ENCODE results near the gene RTN4R.

The RTN4R gene

DNA sequence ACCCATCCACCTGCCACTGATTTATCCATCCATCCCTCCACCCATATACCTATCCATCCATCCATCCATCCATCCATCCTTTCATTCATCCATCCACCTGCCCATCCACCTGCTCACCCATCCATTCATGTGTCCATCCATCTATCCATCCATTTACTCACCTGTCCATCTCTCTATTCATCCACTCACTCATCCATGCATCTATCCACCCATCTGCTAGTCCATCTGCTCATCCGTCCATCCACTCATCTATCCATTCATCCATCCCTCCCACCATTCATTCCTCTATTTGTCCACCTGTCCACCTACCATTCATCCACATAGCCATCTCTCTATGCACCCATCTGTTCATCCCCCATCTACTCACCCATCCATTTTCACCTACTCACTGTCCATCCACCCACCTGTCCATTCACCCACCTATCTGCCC is 68.7 kb downstream of the RTN4R start:
- H3K4me1 ChIP-seq (ENCODE audit: control insufficient read depth, insufficient read depth, low read length, unreplicated experiment) = peaks cover 8% of the 10 kb centered on the region
- H3K4me3 ChIP-seq (ENCODE audit: low read depth, low read length) = no peak overlapping the region
- no peaks in the 10 kb centered on the region for H3K36me3 ChIP-seq (ENCODE audit: insufficient read depth, low read length)
- no peak overlapping the region for H2AFZ ChIP-seq (ENCODE audit: low read length, unreplicated experiment)
- no peaks in the 10 kb centered on the region for H3K79me2 ChIP-seq (ENCODE audit: control insufficient read depth, insufficient read depth, low read length, unreplicated experiment)
- H3K27me3 ChIP-seq (ENCODE audit: insufficient read depth, low read length) = peaks cover 15% of the 10 kb centered on the region; the same call in 1 of the 2 replicates
- no peak overlapping the region for H3K27ac ChIP-seq (ENCODE audit: low read depth, low read length)

DNA sequence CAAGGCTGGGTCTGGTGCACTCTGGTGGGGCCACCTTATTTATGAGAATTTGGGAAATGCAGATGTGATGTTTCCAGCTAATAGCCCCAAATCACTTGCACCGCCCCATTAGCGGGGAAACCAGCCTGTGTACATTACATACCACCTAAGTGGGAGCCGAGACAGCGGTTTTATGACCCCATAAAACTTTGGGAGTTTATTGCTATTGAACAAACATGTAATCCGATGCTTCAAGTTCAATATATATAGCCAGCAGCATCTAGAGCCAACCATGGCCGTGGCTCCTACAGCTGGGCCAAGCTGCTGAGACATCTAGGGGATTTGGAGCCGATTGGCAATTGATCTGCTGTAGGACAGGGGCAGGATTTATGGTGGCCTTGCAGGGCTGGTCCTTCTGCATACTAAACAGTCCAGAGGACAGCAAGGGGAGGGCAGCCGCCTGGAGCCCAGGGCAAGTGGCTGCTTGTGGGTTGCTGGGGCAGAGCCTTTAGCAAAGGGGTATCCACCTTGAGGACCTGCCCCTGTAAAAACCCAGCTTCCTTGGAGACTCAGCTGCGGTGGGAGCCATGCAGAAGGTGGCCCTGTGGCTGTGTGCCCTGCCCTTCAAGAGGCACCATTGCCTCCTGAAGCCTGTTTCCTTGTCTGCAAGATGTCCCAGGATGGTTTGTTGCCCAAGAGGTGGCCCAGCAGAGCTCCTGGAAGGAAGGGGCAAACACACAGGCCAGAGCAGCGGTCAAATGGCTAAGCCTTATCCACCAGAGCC is 69.4 kb downstream of the RTN4R start:
- Histone ChIP-seq H3K4me3 (ENCODE audit: low read depth, low read length) (no peak overlapping the region), H3K27me3 (ENCODE audit: insufficient read depth, low read length) (peaks cover 15% of the 10 kb centered on the region; the same call in 1 of the 2 replicates), H3K27ac (ENCODE audit: low read depth, low read length) (no peak overlapping the region), H3K79me2 (ENCODE audit: control insufficient read depth, insufficient read depth, low read length, unreplicated experiment) (no peaks in the 10 kb centered on the region), H3K36me3 (ENCODE audit: insufficient read depth, low read length) (no peaks in the 10 kb centered on the region), H2AFZ (ENCODE audit: low read length, unreplicated experiment) (no peak overlapping the region), H3K4me1 (ENCODE audit: control insufficient read depth, insufficient read depth, low read length, unreplicated experiment) (peaks cover 3% of the 10 kb centered on the region)

DNA sequence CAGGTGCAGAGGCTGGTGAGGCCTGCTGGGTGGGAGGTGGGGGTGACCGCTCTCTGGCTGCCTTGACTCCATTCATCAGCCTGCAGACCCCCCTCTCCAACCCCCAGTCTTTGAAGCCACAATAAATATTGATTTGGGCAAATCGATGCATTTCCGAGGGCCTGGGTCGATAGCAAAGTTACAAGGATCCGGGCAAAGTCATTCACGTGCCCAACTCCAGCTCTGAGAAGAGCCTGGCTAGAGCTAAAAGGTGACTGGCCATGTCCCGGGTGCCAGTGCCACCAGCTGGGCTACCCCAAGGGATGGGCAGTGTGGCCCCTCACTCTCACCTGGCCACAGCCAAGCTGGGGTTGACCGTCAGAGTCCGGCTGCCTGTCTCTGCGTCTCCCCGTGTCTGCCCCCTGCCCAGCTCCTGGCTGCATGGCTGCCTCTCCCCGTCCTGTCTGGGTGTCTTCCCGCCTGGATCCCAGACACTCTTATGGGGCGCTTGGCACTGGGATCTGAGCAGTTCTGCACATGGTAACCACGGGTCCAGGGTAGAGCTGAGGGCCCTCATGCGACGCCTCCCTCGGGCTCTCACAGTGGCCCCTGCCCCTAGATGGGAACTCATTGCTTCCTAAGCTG is 70.6 kb downstream of the RTN4R start:
- peaks cover 15% of the 10 kb centered on the region; the same call in 1 of the 2 replicates for H3K27me3 ChIP-seq (ENCODE audit: insufficient read depth, low read length)
- no peaks in the 10 kb centered on the region for H3K4me1 ChIP-seq (ENCODE audit: control insufficient read depth, insufficient read depth, low read length, unreplicated experiment)
- H3K4me3 ChIP-seq (ENCODE audit: low read depth, low read length) = no peak overlapping the region
- H3K79me2 ChIP-seq (ENCODE audit: control insufficient read depth, insufficient read depth, low read length, unreplicated experiment) = no peaks in the 10 kb centered on the region
- no peaks in the 10 kb centered on the region for H3K36me3 ChIP-seq (ENCODE audit: insufficient read depth, low read length)
- H2AFZ ChIP-seq (ENCODE audit: low read length, unreplicated experiment) = no peak overlapping the region
- no peak overlapping the region for H3K27ac ChIP-seq (ENCODE audit: low read depth, low read length)

DNA sequence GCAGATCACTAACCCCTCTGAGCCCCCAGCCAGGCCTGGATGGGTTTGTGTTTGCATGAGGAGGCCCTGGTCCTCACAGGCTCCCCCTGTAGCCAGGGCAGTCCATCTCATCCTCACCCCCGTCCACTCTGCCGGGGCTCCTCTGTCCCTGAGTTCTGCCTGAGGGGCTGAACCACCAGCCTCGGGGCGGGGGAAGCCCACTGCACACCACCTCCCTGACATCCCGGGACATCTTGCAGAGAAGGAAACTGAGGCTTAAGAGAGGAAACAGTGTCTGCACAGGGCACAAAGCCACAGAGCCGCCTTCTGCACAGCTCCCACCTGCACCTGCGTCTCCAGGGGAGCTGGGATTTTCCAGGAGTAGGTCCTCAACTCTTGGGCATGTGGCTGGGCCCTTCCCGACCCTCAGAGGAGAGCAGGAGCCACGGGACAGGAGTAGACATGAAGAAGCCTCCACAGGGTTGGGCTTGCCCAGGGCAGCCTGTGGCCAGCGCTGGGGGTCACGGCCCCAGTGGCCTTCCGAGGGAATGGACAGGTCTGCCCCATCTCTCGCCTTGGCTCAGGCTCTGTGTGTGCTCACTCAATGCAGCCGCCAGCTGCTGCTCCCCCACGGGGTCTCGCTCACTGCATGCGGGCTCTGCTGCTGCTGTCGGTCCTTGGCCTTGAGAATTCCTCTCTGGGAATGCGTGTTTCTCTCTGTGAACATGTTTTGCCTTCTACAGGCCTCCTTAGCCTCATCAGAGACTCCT is 71.8 kb downstream of the RTN4R start:
- Histone ChIP-seq H2AFZ (ENCODE audit: low read length, unreplicated experiment) (no peak overlapping the region), H3K27ac (ENCODE audit: low read depth, low read length) (no peak overlapping the region), H3K27me3 (ENCODE audit: insufficient read depth, low read length) (peaks cover 15% of the 10 kb centered on the region; the same call in 1 of the 2 replicates), H3K36me3 (ENCODE audit: insufficient read depth, low read length) (no peaks in the 10 kb centered on the region), H3K79me2 (ENCODE audit: control insufficient read depth, insufficient read depth, low read length, unreplicated experiment) (no peaks in the 10 kb centered on the region), H3K4me3 (ENCODE audit: low read depth, low read length) (no peak overlapping the region), H3K4me1 (ENCODE audit: control insufficient read depth, insufficient read depth, low read length, unreplicated experiment) (no peaks in the 10 kb centered on the region)

DNA sequence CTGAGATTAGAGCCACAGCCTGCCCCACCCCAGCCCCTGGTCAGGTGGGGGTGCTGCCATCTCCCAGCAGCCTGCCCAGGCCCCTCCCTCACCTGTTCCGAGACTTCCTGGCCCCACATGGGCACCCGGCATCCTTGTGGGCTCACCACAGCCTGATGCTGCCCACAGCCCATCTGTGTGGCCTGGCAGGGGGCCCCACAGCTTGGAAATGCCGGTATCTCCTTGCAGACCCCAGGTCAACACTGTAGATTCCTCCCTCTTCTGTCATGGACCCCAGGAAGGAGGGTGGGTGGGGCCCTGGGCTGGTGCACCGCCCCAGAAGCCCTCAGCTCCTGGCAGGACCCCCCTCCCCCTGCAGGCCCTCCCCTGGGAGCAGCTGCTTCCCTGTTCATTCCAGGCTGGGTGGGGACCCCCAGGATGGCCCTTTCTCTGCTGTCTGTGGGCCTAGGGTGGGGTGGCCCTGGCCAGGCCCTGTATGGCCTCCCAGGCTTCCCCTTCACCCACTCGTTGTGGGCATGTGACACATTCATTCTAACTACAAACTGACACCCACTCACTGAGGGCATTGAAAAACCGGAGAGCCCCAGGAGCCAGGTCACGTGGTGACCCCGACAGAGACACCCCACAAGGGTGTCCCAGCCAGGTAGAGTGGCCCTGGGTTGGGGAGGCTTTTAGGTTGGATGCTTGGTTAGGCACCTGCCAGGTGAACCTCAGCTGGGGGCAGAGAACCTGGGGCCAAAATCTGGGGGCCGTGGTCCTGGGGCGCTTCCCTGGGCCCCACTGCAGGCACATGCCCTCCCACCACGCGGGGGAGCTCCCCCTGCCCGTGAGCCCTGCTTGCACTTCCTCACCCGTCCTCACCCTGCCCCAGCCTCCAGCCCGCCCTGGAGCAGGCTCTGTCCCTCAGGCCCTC is 73.2 kb downstream of the RTN4R start:
- Histone ChIP-seq H3K27me3 (ENCODE audit: insufficient read depth, low read length) (peaks cover 9% of the 10 kb centered on the region; the same call in 1 of the 2 replicates), H3K79me2 (ENCODE audit: control insufficient read depth, insufficient read depth, low read length, unreplicated experiment) (no peaks in the 10 kb centered on the region), H3K4me1 (ENCODE audit: control insufficient read depth, insufficient read depth, low read length, unreplicated experiment) (no peaks in the 10 kb centered on the region), H3K4me3 (ENCODE audit: low read depth, low read length) (no peak overlapping the region), H2AFZ (ENCODE audit: low read length, unreplicated experiment) (no peak overlapping the region), H3K36me3 (ENCODE audit: insufficient read depth, low read length) (no peaks in the 10 kb centered on the region), H3K27ac (ENCODE audit: low read depth, low read length) (no peak overlapping the region)

DNA sequence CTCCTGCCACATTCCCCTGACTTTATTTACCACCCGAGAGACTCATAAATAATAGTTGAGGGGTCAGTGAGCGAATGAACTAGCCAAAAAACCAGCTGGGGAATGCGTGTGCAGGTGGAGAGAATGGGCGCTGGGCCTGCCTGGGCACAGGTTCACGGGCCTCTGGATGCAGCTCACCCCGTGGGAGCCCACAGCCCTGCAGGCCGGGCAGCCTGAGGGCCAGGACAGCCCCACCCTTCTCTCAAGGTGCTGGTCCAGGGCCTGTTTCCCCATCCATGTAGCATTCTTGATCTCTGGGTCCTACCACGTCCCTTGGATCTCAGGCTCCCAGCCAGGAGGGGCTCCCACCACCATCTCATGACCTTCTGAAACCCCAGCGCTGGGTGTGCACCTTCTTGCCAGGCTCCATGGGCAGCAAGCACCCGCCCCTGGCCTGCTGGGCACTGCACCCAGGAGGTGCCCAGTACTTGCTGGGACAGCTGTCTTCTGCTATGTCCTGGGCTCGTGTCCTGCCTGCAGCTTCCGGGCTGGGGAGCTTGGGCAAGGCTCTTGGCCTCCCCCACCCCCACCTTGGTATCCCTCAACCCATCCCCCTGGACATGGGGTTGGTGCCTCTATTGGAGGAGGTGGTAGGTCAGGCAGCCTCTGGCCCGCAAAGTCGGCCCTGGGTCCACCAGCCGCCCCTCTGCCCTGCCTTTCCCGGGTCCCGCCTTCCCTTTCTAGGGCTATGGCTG is 74.2 kb downstream of the RTN4R start:
- Histone ChIP-seq H3K27ac (ENCODE audit: low read depth, low read length) (no peak overlapping the region), H3K79me2 (ENCODE audit: control insufficient read depth, insufficient read depth, low read length, unreplicated experiment) (no peaks in the 10 kb centered on the region), H3K4me1 (ENCODE audit: control insufficient read depth, insufficient read depth, low read length, unreplicated experiment) (no peaks in the 10 kb centered on the region), H3K4me3 (ENCODE audit: low read depth, low read length) (no peak overlapping the region), H3K36me3 (ENCODE audit: insufficient read depth, low read length) (no peaks in the 10 kb centered on the region), H2AFZ (ENCODE audit: low read length, unreplicated experiment) (no peak overlapping the region), H3K27me3 (ENCODE audit: insufficient read depth, low read length) (peaks cover 3% of the 10 kb centered on the region; the same call in 1 of the 2 replicates)

DNA sequence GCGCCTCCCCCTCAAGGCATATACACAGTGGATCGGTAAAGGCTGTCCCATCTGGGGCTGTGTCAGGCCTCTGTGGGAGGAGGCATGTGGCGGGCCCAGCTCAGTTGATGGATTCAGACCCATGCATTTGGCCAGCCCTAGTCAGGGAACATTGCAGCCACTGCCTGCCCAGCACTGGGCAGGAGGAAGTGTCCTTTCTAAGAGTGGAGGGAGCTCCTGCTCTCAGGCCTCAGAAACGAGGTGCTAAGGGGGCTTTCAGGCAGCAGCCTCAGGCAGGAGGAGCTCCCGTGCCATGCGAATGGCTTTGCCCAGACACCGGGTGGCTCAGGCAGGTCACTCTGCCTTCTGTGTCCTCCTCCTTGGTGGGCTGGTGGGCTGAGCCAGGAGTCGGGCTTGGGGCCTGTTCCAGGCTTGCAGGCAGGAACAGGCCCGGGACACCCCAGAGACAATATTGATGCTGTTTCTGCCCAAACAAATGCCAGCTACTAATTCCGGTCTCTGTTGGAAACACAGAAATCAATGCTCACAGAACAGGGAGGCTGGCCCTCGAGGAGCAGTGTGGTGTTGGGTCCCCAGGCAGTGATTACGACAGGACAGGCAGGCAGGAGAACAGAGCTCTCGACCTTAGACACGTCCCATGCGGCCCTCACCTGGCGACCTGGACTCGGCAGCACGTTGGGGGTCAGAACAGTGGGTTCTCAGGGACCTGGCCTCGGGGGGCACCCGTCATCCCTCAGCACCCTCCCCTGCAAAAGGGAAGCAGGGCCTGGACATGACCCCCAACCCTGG is 75.0 kb downstream of the RTN4R start:
- Histone ChIP-seq H2AFZ (ENCODE audit: low read length, unreplicated experiment) (no peak overlapping the region), H3K27me3 (ENCODE audit: insufficient read depth, low read length) (no peaks in the 10 kb centered on the region), H3K36me3 (ENCODE audit: insufficient read depth, low read length) (no peaks in the 10 kb centered on the region), H3K4me3 (ENCODE audit: low read depth, low read length) (no peak overlapping the region), H3K27ac (ENCODE audit: low read depth, low read length) (no peak overlapping the region), H3K4me1 (ENCODE audit: control insufficient read depth, insufficient read depth, low read length, unreplicated experiment) (no peaks in the 10 kb centered on the region), H3K79me2 (ENCODE audit: control insufficient read depth, insufficient read depth, low read length, unreplicated experiment) (no peaks in the 10 kb centered on the region)

DNA sequence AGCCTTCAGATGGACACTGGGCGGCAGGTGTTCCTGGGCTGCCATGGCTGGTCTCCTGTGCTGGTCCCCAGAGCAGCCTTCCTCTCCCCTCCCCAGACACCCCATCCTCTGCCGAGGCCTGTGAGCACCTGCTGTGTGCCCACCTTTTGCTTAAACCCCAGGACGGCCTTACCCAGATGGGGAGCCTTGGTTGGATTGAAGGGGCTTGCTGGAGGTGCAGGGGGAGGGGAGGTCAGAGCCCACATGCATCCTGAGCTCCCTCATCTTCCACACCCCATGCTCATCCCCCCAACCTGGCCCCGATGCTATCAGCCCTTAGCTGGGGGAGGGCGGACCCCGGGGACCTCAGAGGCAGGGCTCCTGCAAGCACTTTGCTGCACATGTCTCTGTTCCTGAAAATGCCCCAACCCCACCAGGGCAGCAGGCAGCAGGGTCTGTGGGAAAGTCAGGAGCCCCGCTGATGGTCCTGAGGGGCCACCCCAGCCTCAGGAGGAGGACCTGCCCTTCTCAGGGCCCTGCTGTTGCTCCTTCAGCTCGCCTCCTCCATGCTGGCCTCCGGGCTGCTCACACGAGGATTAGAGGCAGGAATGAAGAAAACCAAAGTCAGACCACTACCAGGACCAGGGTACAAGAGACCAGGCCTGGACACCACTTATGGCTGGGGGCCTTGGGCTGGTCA is 75.7 kb downstream of the RTN4R start:
- no peak overlapping the region for H3K27ac ChIP-seq (ENCODE audit: low read depth, low read length)
- no peak overlapping the region for H3K4me3 ChIP-seq (ENCODE audit: low read depth, low read length)
- no peaks in the 10 kb centered on the region for H3K36me3 ChIP-seq (ENCODE audit: insufficient read depth, low read length)
- H3K79me2 ChIP-seq (ENCODE audit: control insufficient read depth, insufficient read depth, low read length, unreplicated experiment) = no peaks in the 10 kb centered on the region
- H2AFZ ChIP-seq (ENCODE audit: low read length, unreplicated experiment) = no peak overlapping the region
- H3K4me1 ChIP-seq (ENCODE audit: control insufficient read depth, insufficient read depth, low read length, unreplicated experiment) = no peaks in the 10 kb centered on the region
- H3K27me3 ChIP-seq (ENCODE audit: insufficient read depth, low read length) = no peaks in the 10 kb centered on the region

DNA sequence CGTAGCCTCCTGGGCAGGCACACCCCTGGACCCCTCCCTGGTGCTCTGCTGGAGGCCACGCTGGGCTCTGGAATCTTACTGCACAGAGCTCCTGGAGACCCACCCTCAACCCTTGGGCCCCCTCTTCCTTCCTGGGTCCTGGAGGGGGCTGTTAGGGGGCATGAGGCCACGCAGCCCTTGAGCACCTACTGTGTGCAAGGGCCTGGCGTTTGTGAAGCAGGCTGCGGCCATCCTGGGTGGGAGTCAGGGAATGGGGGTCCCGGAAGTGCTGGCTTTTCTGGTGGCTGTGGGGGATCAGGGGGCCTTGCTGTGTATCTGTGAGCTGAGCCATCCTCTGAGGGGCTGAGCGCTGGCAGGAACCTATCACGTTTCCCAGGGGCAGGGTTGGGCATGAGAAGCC is 76.3 kb downstream of the RTN4R start:
- no peaks in the 10 kb centered on the region for H3K79me2 ChIP-seq (ENCODE audit: control insufficient read depth, insufficient read depth, low read length, unreplicated experiment)
- H3K4me1 ChIP-seq (ENCODE audit: control insufficient read depth, insufficient read depth, low read length, unreplicated experiment) = no peaks in the 10 kb centered on the region
- H3K27ac ChIP-seq (ENCODE audit: low read depth, low read length) = no peak overlapping the region
- no peak overlapping the region for H2AFZ ChIP-seq (ENCODE audit: low read length, unreplicated experiment)
- H3K27me3 ChIP-seq (ENCODE audit: insufficient read depth, low read length) = no peaks in the 10 kb centered on the region
- H3K4me3 ChIP-seq (ENCODE audit: low read depth, low read length) = no peak overlapping the region
- H3K36me3 ChIP-seq (ENCODE audit: insufficient read depth, low read length) = no peaks in the 10 kb centered on the region
